ENCODE results near the gene RAB11FIP4. TPM values are rescaled to one million over a fixed set of nuclear protein-coding genes. Genes with fewer than 3 reads are reported as not detected.

Gene RAB11FIP4
- total RNA-seq, 1 experiment from 2014 or later: under 0.01 TPM

Other genes with a start within 250 kb of the RAB11FIP4 start
- not detected in 2 replicates for gene OMG, start 94.4 kb upstream of the RAB11FIP4 start, total RNA-seq (2014; rRNA removed; shearing (Covaris generic))
- gene EVI2B, start 77.6 kb upstream of the RAB11FIP4 start, total RNA-seq (2014; rRNA removed; shearing (Covaris generic)): 1.1 TPM in 2 replicates
- 16.6 and 21.7 TPM in 2 replicates for gene EVI2A, start 70.1 kb upstream of the RAB11FIP4 start, total RNA-seq (2014; rRNA removed; shearing (Covaris generic))